ENCODE measurements around the gene MANEA. TPM values are rescaled to one million over a fixed set of nuclear protein-coding genes. Genes with fewer than 3 reads are reported as not detected.
"Not testable (repeated sequence)": the region's sequence is repeated elsewhere in the genome, so short reads cannot be mapped to it uniquely, and the experiment has no call there.

Gene MANEA
- polyA plus RNA-seq, 1 of the 3 experiments (the other 2 are of a cell fraction), result 2.8 TPM

GRCh38 chr6:95584226-95584625, 6.9 kb downstream of the MANEA start:
- POLR2A ChIA-PET, result not testable (repeated sequence)

GRCh38 chr6:95587989-95588388, 10.7 kb downstream of the MANEA start:
- Histone ChIP-seq H3K4me2 (no peak overlapping the region), H3K9me2 (no peaks in the 10 kb centered on the region), H2AFZ (ENCODE audit: low read depth) (no peak overlapping the region), H3K79me2 (ENCODE audit: insufficient read depth) (peaks cover 11% of the 10 kb centered on the region; the same call in 1 of the 2 replicates), H3K4me3 (ENCODE audit: low read depth in 2 of 2, low read length in 1 of 2) (no peak overlapping the region), H3K36me3 (replicated peaks in 1 of 2; ENCODE audit: control insufficient read depth in 1 of 2, insufficient read depth in 2 of 2, low read length in 1 of 2) (peaks cover 3 to 4% of the 10 kb centered on the region in 2 experiments), H3K27ac (ENCODE audit: low read depth in 2 of 2, low read length in 1 of 2) (no peak overlapping the region), H3K27me3 (ENCODE audit: insufficient read depth) (no peaks in the 10 kb centered on the region), H3K9ac (no peak overlapping the region), H3F3A (replicated peaks; ENCODE audit: insufficient read depth) (no peaks in the 10 kb centered on the region), H3K4me1 (ENCODE audit: control insufficient read depth in 1 of 2, insufficient read depth in 2 of 2, low read depth in 1 of 2, low read length in 1 of 2) (no peaks in the 10 kb centered on the region; a peak in 2 of 4 replicates), H3K9me3 (no peaks in the 10 kb centered on the region; the same call in 1 of the 2 replicates), H4K20me1 (ENCODE audit: insufficient read depth) (no peaks in the 10 kb centered on the region)
- TF ChIP-seq ELF1 (IDR thresholded peaks at IDR 0.05), result no peak
- no peak for TF ChIP-seq RCOR1 (IDR thresholded peaks at IDR 0.05; ENCODE audit: low read length)
- TF ChIP-seq RXRA (IDR thresholded peaks at IDR 0.05; ENCODE audit: borderline replicate concordance, low read depth), result no peak
- no peak for DNase-seq
- ChIA-PET CTCF (no interaction called here), POLR2A (no interaction called here)
- WGBS (ENCODE audit: low lambda C conversion rate), result 100% methylated on average over 1 of the region's 1 CpG

More at GRCh38 chr6:95584226-95584625, 6.9 kb downstream of the MANEA start:
- DNase-seq; H3K9ac ChIP-seq; H3K27ac ChIP-seq (ENCODE audit: low read depth in 2 of 2, low read length in 1 of 2); H3K9me2 ChIP-seq; H2AFZ ChIP-seq (ENCODE audit: low read depth); H3K4me1 ChIP-seq (ENCODE audit: control insufficient read depth in 1 of 2, insufficient read depth in 2 of 2, low read depth in 1 of 2, low read length in 1 of 2); CTCF ChIA-PET; H3K4me2 ChIP-seq; H3K9me3 ChIP-seq; H3K36me3 ChIP-seq (replicated peaks in 1 of 2; ENCODE audit: control insufficient read depth in 1 of 2, insufficient read depth in 2 of 2, low read length in 1 of 2); H4K20me1 ChIP-seq (ENCODE audit: insufficient read depth); H3K27me3 ChIP-seq (ENCODE audit: insufficient read depth); H3K4me3 ChIP-seq (ENCODE audit: low read depth in 2 of 2, low read length in 1 of 2): not testable (repeated sequence)
- Histone ChIP-seq H3K79me2 (ENCODE audit: insufficient read depth) (peaks cover 19% of the 10 kb centered on the region; the same call in 1 of the 2 replicates), H3F3A (replicated peaks; ENCODE audit: insufficient read depth) (peaks cover 17% of the 10 kb centered on the region)
- WGBS (ENCODE audit: low lambda C conversion rate), result 88% methylated on average over 6 of the region's 9 CpGs

GRCh38 chr6:95589067-95589466, 11.7 kb downstream of the MANEA start:
- H3K4me3 ChIP-seq (ENCODE audit: low read depth in 2 of 2, low read length in 1 of 2), result no peak overlapping the region
- no peaks in the 10 kb centered on the region for H3K27me3 ChIP-seq (ENCODE audit: insufficient read depth)
- H3K9ac ChIP-seq, result no peak overlapping the region
- ChIA-PET POLR2A (no interaction called here), CTCF (no interaction called here)
- no peak for DNase-seq
- no peaks in the 10 kb centered on the region for H3K9me2 ChIP-seq
- H3K27ac ChIP-seq (ENCODE audit: low read depth in 2 of 2, low read length in 1 of 2), result no peak overlapping the region
- no peak overlapping the region for H3K4me2 ChIP-seq
- peaks cover 11% of the 10 kb centered on the region; the same call in 1 of the 2 replicates for H3K79me2 ChIP-seq (ENCODE audit: insufficient read depth)
- H3K36me3 ChIP-seq (replicated peaks in 1 of 2; ENCODE audit: control insufficient read depth in 1 of 2, insufficient read depth in 2 of 2, low read length in 1 of 2), result peaks cover 0 to 4% of the 10 kb centered on the region in 2 experiments
- no peak for TF ChIP-seq FOXJ3 (CRISPR knock-in tag; IDR thresholded peaks at IDR 0.05)
- TF ChIP-seq, protein P1, sequence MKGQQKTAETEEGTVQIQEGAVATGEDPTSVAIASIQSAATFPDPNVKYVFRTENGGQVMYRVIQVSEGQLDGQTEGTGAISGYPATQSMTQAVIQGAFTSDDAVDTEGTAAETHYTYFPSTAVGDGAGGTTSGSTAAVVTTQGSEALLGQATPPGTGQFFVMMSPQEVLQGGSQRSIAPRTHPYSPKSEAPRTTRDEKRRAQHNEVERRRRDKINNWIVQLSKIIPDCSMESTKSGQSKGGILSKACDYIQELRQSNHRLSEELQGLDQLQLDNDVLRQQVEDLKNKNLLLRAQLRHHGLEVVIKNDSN (IDR thresholded peaks at IDR 0.05; ENCODE audit: borderline replicate concordance, low read depth), result no peak
- TF ChIP-seq ELF1 (IDR thresholded peaks at IDR 0.05), result no peak
- TF ChIP-seq RCOR1 (IDR thresholded peaks at IDR 0.05; ENCODE audit: low read length), result no peak
- no peak for TF ChIP-seq CTCF (IDR thresholded peaks at IDR 0.05)
- TF ChIP-seq POLR2AphosphoS5 (IDR thresholded peaks at IDR 0.05; ENCODE audit: low read depth, low read length), result no peak
- TF ChIP-seq REST (IDR thresholded peaks at IDR 0.05; ENCODE audit: low read depth, low read length), result no peak
- no peak for TF ChIP-seq YY1 (IDR thresholded peaks at IDR 0.05; ENCODE audit: low read depth)
- TF ChIP-seq TAF1 (IDR thresholded peaks at IDR 0.05; ENCODE audit: borderline replicate concordance, low read depth, low read length), result no peak
- no peak for TF ChIP-seq SIN3A (IDR thresholded peaks at IDR 0.05; ENCODE audit: borderline replicate concordance, low read depth, low read length)
- TF ChIP-seq NRF1 (IDR thresholded peaks at IDR 0.05; ENCODE audit: low read depth, low read length), result no peak
- no peak for TF ChIP-seq MXI1 (IDR thresholded peaks at IDR 0.05; ENCODE audit: low read depth, low read length)
- no peak for TF ChIP-seq GABPA (IDR thresholded peaks at IDR 0.05; ENCODE audit: low read depth)
- H2AFZ ChIP-seq (ENCODE audit: low read depth), result no peak overlapping the region
- H3K4me1 ChIP-seq (ENCODE audit: control insufficient read depth in 1 of 2, insufficient read depth in 2 of 2, low read depth in 1 of 2, low read length in 1 of 2), result no peaks in the 10 kb centered on the region; a peak in 2 of 4 replicates
- H4K20me1 ChIP-seq (ENCODE audit: insufficient read depth), result no peaks in the 10 kb centered on the region
- H3K9me3 ChIP-seq, result no peaks in the 10 kb centered on the region
- H3F3A ChIP-seq (replicated peaks; ENCODE audit: insufficient read depth), result no peaks in the 10 kb centered on the region
- WGBS (ENCODE audit: low lambda C conversion rate), result 100% methylated on average over 1 of the region's 1 CpG

Measured in SK-N-SH (cell line).